GM18907 (cell line): ENCODE results near the gene SPDYE18.
"Not testable (repeated sequence)": the region's sequence is repeated elsewhere in the genome, so short reads cannot be mapped to it uniquely, and the experiment has no call there.

Experiments
- ATAC-seq: cut with Tn5 transposase; IDR thresholded peaks from one replicate; pipeline ENCODE4 v1.9.1; 2021; ENCODE audit warnings: mild to moderate bottlenecking, moderate library complexity; ENCODE audit not compliant: unreplicated experiment

SPDYE18 gene, protein sequence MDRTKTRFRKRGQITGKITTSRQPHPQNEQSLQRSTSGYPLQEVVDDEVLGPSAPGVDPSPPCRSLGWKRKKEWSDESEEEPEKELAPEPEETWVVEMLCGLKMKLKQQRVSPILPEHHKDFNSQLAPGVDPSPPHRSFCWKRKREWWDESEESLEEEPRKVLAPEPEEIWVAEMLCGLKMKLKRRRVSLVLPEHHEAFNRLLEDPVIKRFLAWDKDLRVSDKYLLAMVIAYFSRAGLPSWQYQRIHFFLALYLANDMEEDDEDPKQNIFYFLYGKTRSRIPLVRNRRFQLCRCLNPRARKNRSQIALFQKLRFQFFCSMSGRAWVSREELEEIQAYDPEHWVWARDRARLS

DNA sequence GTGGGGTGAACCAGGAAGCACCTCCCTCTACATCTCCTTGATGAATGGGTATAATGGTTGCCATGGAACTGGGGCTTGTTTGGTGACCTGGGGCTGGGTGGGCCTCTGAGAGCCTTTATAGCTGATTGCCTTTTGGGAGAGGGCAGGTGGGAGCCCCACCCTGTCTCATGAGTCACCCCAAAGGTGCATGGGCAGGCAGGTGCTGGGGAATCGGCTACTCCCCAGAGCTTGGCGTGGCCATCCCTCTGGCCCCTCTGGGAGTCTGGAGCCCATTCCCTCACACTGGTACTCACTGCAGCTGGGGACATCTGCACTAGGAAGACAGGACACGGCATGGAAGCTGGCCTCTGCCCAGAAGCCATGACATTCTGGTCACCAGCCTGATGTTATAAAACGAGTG, at the start of gene SPDYE18:
TSS of gene SPDYE18 (minus strand) at position 2 of the 400 bp plus-strand sequence. CDS start 2,046 bp downstream, outside the sequence.
- not testable (repeated sequence) for ATAC-seq

DNA sequence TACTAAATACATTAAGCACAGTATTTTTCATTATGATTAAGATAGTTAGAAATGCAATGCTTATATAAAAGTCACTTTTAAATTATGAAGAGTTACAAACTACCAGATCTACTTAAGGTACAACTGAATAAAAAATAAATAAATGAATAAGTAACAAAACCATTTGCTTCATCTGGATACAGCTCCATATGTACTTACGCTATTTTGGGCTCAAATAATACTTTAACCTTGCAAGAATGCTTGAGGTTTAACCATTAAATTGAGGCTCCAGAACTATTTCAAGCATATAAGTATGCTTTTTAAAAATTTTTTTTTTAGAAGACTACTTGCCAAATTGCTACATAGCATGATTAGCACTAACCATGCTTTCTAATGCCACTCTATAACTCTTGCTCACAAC, 46.0 kb upstream of the SPDYE18 start:
- not testable (repeated sequence) for ATAC-seq

DNA sequence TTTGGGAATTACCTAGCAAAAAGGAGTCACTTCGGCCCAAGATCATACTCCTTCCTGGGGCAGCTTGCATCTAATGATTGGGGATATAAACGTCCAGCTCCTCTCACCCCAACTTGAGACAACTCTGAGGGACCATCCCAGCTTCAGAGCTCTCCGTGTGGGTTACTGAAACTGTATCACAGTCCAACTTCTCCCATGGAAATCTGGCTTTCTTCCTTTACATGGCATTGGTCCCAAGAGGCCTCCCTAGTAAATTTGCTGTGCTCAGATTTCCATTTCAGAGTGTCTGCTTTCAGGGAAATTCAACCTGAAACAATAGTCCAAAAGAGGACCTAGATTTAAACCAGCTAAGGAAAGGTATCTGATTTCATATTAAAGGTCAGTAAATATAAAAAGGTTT, 45.3 kb upstream of the SPDYE18 start:
- not testable (repeated sequence) for ATAC-seq

DNA sequence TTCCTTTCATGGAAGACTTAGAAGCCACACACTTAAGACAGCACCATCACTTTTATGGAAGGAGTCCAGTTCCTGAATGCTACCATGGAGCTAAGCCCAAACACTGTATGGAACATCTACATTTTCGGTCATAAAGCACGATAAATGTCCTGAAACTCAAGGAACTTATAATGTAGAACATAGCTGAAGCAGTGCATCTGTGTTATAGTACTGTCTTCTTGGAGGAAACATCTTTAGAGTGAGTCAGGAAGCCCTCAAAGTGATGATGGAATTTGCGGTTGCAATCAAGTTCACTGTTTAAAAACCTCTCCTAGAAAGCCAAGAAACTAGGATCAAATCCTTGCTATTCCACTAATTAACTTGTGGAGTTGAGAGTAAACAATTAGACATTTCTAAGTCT, 43.5 kb upstream of the SPDYE18 start:
- ATAC-seq, result not testable (repeated sequence)

DNA sequence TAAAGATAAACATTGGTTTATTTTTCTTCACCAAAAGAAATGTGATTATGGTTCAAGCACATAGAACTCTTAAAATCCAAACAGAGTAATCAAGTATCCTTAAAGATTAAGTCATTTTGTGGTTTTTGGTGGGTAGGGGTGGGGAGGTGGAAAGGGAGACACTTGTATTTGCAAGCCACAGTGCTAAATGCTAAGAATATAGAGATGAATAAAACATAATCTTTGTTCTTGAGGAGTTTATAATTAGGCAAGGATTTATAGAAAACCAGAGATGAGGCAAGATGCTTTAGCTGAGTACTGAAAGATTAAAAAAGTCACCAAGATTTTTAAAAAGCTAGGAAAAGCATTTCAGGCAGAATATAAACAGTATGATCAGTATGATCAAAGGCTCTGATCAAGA, 40.3 kb upstream of the SPDYE18 start:
- not testable (repeated sequence) for ATAC-seq

DNA sequence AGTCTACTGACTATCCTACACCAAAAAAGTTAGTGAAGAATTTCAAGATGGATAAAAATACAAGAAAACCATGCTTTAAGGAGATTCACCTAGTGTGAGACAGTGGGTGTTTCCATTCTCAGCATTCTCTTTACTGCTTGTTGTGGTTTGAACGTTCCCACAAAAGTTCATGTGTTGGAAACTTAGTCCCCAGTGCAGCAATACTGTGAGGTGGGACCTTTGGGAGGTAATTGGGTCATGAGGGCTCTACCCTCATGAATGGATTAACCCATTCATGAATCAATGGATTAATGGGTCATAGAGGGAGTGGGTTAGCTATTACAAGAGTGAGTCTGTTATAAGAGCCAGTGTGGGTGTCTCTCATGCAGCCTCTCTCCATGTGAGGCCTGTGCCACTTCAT, 38.8 kb upstream of the SPDYE18 start:
- ATAC-seq, result not testable (repeated sequence)

DNA sequence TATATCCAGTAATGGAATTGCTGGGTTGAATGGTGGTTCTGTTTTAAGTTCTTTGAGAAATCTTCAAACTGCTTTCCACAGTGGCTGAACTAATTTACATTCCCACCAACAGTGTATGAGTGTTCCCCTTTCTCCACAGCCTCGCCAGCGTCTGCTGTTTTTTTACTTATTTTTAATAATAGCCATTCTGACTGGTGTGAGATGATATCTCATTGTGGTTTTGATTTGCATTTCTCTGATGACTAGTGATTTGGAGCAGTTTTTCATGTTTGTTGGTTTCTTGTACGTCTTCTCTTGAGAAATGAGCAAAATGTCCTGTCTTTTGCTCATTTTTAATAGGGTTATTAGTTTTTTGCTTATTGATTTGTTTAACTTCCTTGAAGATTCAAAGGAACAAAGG, 38.1 kb upstream of the SPDYE18 start:
- ATAC-seq, result not testable (repeated sequence)

DNA sequence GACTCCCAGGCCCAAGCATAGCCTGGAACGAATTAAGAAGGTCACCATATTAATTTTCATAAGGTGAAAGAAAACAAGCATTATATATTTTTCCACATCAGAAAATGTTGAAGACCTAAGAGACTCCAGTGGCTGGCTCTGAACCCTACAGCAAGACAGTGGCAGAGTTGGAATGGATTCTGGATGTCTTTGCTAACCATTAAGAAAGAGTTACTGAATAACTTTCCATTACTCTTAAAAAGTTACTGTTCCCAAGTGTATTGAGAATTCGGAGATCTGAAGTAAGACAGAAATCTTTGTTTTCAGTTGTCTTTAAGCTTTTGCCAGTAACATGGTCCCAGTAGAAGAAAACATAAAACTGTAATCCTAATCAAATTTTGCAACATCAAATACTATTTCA, 29.9 kb upstream of the SPDYE18 start:
- not testable (repeated sequence) for ATAC-seq

DNA sequence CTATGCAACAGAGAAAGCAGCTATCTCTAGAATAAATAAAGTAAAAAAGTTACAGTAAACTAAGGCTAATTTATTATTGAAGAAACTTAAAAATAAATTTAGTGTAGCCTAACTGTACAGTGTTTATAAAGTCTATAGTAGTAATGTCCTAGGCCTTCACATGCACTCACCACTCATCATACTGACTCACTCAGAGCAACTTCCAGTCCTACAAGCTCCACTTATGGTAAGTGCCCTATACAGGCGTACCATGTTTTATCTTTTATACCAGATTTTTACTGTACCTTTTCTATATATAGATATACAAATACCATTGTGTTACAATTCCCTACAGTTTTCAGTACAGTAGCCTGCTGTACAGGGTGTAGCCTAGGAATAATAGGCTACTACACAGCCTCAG, 19.8 kb upstream of the SPDYE18 start:
- ATAC-seq, result not testable (repeated sequence)

DNA sequence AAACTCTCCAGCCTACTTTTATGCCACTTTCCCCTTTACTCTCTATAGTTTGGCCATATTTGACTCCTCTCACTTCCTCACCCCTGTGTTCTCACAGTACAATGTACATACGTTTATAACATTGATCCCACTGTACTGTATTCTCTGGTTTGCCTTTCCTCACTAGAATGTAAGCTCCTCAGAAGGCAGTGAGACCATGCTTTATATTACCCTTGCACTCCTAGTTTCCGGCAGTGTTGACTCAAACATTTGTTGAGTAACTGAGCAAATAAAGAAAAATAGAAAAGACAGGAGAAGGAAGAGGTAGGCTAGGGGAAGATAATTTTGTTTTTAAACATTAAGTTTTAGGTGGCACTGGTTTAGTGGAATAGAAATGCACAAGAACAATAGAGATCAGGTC, 17.9 kb upstream of the SPDYE18 start:
- not testable (repeated sequence) for ATAC-seq

DNA sequence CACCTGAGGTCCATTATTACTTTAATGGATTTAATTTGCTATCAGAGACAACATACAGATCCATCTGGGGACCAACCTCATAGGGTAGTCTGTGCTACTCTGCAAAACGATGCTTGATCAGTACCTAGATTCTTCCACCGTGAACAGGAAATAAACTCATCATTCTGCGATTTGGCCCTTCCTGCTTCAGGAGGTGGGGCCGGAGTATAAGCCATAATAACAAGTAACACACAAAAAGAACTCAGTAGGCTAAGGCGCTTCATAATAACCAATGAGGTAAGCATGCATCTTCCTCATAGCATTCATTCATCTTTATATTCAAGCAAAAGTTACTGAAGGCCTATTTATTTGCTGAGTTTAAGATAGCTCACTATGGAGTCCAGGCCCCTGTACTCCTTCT, 17.3 kb upstream of the SPDYE18 start:
- ATAC-seq, result not testable (repeated sequence)

DNA sequence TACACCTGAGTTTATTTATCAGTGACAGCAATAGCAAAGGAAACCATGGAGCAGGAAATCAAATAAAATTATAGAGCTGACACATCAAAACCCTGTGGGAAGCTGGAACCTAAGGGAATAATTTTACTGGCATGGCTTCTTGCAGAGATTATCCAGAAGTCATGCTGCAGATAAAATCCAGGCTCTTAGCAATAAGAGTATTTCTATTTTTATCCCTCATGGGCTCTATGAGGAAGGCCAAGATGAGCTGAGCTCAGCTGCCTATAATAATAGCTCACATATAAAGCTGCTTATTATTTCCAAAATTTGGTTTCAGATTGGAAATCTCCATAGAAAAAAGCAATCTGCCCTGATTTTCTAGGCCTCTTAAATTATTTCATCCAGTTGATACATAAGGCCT, 16.8 kb upstream of the SPDYE18 start:
- ATAC-seq, result not testable (repeated sequence)

DNA sequence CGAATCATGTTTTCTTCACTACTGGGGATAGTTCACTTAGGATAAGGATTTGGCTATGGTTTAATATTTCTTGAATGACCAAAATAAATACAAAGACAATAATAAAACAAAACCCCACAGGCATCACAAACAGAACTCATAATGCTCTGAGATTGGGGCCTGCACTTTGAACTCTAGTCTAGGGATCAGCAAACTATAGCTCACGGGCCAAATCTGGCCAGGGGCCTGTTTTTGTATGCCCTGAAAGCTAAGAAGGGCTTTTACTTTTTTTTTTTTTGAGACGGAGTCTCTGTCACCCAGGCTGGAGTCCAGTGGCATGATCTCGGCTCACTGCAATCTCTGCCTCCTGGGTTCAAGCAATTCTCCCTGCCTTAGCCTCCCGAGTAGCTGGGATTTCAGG, 14.7 kb upstream of the SPDYE18 start:
- ATAC-seq, result not testable (repeated sequence)

DNA sequence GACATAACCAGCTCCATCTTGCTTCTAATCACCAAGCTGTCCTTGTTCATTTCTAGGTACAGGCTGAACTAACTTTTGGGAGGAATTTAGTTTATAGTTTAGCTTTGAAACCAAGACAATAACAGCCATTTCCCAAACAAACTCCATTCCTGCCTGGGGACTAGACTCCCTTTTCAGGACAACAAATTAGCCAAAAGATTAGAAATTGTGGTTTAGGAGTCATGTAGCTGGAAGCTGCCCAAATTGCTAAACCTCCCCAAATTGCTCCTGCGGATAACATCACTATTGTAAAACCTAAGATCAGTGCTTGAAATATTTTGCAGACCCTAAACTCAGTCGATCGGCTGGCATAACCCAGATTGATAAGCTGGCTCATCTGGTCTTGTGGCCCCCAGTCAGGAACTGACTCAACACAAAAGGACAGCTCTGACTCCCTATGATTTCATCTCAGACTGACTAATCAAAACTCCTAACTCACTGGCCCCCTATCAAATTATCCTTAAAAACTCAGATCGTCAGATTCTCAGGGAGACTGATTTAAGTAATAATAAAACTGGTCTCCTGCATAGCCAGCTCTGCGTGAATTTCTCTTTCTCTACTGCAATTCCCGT, 12.5 kb upstream of the SPDYE18 start:
- not testable (repeated sequence) for ATAC-seq

DNA sequence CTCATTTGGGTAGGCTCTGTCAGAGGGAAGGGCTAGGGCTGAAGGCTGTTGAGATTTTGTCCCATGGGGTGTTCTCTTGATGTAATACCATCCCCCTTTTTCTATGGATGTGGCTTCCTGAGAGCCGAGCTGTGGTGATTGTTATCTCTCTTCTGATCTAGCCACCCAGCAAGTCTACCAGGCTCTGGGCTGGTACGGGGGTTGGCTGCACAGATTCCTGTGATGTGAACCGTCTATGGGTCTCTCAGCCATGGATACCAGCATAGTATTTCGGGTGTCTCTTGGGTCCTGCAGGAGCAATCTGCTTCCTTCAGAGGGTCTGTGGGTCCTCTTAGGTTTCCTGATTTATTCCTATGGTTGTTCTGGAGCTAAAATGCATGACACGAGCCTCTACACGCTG, 8.8 kb upstream of the SPDYE18 start:
- ATAC-seq, result not testable (repeated sequence)

DNA sequence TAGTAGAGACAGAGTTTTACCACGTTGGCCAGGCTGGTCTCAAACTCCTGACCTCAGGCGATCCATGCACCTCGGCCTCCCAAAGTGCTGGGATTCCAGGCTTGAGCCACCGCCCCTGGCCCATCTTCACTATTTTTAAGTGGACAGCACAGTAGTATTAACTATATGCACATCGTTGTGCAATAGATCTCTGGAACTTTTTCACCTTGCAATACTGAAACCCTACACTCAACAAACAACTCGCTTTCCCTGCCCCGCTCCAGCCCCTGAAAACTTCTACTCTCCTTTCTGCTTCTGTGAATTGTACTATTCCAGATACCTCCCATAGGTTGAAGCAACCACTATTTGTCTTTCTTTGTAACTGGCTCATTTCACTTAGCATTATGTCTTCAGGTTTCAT, 3.5 kb upstream of the SPDYE18 start:
- ATAC-seq, result not testable (repeated sequence)

DNA sequence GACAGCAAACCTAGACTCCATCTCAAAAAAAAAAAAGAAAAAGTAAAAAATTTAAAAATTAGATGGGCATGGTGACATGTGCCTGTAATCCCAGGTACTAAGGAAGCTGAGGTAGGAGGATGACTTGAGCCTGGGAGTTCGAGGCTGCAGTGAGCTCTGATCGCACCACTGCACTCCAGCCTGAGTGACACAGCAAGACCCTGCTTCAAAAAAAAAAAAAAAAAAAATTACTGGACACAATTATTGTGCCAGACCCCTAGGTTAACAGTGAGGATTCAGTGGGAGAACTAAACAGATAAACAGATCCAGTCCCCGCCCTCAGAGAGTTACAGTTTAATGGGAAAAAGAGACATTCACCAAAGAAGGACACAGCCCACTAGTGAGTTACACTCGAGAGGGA, 1.4 kb upstream of the SPDYE18 start:
- ATAC-seq, result not testable (repeated sequence)

DNA sequence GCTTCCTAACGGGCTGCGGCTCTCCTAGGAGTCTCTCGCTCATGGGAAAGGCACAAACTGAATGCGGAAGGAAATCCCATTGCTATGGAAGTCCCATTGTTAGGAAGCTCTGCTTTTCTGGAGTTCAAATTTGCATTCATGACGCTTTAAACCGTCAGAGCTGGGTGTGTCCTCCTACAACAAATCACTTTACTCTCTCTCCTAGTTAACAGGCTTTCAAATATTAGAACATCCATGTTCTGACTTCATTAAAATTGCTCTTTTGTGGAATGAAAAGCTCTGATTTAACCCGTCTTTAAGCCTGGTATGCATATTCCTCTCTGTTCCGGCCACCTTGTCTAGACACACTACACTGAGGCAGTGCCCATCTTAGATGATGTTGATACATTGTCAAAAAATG, 30.1 kb downstream of the SPDYE18 start, which contains the start of gene SPDYE17:
TSS of gene SPDYE17 (minus strand) at position 101 of the 400 bp plus-strand sequence. CDS start 1,791 bp downstream, outside the sequence.
- ATAC-seq, result not testable (repeated sequence)

DNA sequence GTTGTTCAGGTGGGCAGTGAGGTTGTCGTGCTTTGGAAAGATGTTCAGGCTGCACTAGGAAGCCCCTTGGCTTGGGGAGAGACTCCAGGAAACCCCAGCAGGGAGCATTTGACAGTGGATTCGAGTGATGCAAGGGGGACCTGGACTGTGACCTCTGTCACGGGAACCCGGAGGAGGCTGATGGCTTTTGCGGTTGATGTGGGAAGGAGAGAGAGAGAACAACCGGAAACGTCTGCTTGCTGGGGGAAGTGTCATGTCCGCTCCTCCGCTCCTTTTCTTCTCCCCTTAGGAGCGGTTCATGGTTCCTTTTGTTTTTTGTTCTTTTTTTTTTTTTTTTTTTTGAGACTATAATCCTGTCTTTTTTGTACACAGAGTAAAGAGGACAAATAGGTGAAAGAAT, 36.0 kb downstream of the SPDYE18 start:
- not testable (repeated sequence) for ATAC-seq

DNA sequence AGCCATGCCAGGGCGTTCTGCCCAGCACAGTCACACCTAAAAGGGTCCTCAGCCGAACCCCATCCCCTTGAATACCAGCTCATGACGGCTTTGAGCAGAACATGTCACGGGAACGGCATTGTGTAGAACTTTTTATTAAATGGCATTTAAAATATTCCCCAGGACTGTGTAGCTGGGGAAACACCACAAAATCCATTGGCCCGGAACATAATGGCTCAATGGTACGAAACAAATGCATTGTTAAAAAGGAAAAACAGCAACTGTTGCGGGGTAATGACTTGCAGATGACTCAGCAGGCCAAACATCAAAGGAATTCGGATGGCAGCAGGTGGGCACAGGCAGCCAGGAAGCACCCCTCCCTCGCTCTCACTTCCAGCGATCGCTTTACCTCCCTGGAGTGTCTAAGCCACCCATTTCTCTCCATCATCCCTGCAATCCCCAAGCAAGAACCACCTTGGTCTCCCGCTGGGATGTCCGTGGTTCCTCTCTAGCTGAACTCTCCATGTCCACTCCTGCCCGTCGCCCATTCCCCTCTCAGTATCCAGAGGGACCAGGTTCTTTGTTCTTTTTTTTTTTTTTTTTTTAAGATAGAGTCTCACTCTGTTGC, 52.2 kb downstream of the SPDYE18 start:
- ATAC-seq, result not testable (repeated sequence)

DNA sequence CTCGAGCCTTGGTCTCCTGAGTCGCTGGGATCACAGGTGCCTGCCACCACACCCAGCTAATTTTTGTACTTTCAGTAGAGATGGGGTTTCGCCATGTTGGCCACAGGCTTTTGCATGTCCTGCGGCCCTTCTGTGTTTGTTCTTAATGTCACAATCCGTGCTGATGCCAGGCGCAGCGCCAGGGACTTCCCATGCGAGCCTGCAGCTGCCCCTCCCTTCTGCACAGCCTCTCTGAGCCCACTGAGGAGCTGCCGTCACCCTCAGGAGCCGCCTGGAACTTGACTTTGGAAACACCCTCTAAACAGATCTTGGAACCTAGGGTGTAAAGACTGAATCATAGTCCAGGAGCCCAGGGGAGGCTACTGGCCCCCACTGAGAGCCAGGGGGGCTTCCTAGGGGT, 54.4 kb downstream of the SPDYE18 start:
- ATAC-seq, result not testable (repeated sequence)
